ENCODE results near the gene CLIC3.

DNA sequence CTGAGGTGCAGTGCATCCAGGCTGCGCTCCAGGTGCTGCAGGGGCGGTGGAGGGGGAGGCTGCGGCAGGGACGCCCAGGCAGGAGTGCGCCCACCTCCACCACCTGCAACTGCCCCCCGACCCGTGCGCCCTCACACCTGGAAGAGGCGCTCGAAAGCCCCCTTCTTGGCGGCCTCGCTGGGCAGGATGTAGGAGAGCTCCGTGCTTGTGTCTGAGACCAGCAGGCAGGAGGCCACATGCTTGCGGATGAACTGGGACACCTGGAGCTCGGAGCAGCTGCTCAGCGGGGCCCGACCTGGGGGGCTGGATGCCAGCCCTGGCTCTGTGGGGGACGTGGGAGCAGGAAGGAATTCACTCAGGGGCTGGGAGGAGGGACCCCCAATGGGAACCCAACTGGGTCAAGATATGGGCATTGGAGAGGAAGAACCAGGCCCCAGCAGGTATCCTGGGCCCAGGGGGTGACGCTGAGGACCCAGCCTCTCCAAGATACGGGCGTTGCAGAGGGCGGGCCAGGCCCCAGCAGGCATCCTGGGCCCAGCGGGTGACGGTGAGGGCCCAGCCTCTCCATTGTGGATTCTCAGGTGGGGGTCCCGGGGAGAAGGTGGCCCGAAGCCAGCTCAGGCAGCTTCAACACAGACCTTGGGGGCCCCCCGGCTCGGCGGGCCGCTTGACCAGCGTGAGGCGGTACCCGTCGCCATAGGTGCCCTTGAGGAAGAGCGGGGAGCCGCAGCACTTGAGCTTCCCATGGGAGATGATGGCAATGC is 18.6 kb upstream of the CLIC3 start:
- TF ChIP-seq EZH2 (IDR thresholded peaks at IDR 0.05), result no peak
- TF ChIP-seq, protein P1, sequence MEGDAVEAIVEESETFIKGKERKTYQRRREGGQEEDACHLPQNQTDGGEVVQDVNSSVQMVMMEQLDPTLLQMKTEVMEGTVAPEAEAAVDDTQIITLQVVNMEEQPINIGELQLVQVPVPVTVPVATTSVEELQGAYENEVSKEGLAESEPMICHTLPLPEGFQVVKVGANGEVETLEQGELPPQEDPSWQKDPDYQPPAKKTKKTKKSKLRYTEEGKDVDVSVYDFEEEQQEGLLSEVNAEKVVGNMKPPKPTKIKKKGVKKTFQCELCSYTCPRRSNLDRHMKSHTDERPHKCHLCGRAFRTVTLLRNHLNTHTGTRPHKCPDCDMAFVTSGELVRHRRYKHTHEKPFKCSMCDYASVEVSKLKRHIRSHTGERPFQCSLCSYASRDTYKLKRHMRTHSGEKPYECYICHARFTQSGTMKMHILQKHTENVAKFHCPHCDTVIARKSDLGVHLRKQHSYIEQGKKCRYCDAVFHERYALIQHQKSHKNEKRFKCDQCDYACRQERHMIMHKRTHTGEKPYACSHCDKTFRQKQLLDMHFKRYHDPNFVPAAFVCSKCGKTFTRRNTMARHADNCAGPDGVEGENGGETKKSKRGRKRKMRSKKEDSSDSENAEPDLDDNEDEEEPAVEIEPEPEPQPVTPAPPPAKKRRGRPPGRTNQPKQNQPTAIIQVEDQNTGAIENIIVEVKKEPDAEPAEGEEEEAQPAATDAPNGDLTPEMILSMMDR (IDR thresholded peaks at IDR 0.05), result no peak
- no peak for TF ChIP-seq EZH2phosphoT487 (IDR thresholded peaks at IDR 0.05)
